Urinary bladder (tissue), 4 donors: ENCODE data around the gene RECK. TPM values are rescaled to one million over a fixed set of nuclear protein-coding genes. Genes with fewer than 3 reads are reported as not detected.
"Not testable (repeated sequence)": the region's sequence is repeated elsewhere in the genome, so short reads cannot be mapped to it uniquely, and the experiment has no call there.

Source experiments
- DNase-seq: peaks from one replicate; pipeline ENCODE4 v3.0.0-alpha.2; 2015; ENCODE audit errors: extremely low spot score
- H3K27ac ChIP-seq: one replicate; pipeline ENCODE4 v1.5.1; 2013; ENCODE audit warnings: low read depth, mild to moderate bottlenecking, moderate library complexity
- H3K36me3 ChIP-seq: one replicate; pipeline ENCODE4 v1.6.1; 2013; ENCODE audit warnings: mild to moderate bottlenecking, moderate library complexity; ENCODE audit not compliant: insufficient read depth
- H3K4me1 ChIP-seq: one replicate; pipeline ENCODE4 v1.6.1; 2013; ENCODE audit warnings: mild to moderate bottlenecking, moderate library complexity; ENCODE audit not compliant: insufficient read depth
- H3K4me3 ChIP-seq: one replicate; pipeline ENCODE4 v1.5.1; 2013; ENCODE audit warnings: low read depth, low read length
- WGBS: extraction: QIAGEN DNeasy Blood & Tissue Kit; methylation state at CpG from one replicate; pipeline ENCODE4 v1.1.7; 2013; 5-methylcytosine and 5-hydroxymethylcytosine counted together
- polyA plus RNA-seq: library from polyadenylated mRNA; stranded (reverse); fragments of 200-250 nt; gene quantifications from one replicate; pipeline ENCODE4 v1.2.3, GENCODE V29; 2013
- total RNA-seq: library from RNA; depleted of rRNA; stranded (reverse); fragments of >200 nt; gene quantifications from one replicate; pipeline ENCODE4 v1.2.3, GENCODE V29; 2014
- donor health status: healthy with polysubstance abuse.
- donor health status: healthy.

RECK gene
- total and polyA plus RNA-seq, 2 donors = 17.1 to 31.2 TPM

DNA sequence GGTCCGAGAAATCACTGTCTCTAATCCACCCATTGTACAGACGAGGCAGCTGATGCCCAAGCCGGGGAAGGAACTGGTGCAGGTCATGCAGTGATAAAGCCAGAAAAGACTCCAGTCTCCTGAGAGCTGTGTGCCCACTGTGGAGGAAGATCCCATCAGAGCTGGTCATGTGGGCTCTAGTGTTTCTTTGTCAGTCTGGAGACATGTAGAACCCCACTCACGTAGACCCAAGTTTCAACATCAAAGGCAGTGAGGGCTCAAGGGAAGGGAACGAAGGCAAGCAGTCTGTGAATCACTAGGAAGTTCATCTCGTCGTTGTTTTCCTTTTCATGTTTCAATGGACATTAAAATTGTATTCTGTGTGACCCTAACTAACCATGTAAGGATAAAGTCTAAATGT, 85.3 kb downstream of the RECK start:
- Histone ChIP-seq H3K36me3 (no peaks in the 10 kb centered on the region), H3K4me1 (no peaks in the 10 kb centered on the region), H3K4me3 (no peak overlapping the region), H3K27ac (no peak overlapping the region)
- no peak for DNase-seq
- WGBS = 89% methylated on average over 7 of the region's 7 CpGs

- Histone ChIP-seq H3K4me3 (no peak overlapping the region), H3K4me1 (no peaks in the 10 kb centered on the region), H3K36me3 (no peaks in the 10 kb centered on the region), H3K27ac (no peak overlapping the region)
- DNase-seq = no peak
- WGBS = 94% methylated on average over 2 of the region's 2 CpGs
Observed at GRCh38 chr9:36123515-36123914, 86.8 kb downstream of the RECK start.

DNA sequence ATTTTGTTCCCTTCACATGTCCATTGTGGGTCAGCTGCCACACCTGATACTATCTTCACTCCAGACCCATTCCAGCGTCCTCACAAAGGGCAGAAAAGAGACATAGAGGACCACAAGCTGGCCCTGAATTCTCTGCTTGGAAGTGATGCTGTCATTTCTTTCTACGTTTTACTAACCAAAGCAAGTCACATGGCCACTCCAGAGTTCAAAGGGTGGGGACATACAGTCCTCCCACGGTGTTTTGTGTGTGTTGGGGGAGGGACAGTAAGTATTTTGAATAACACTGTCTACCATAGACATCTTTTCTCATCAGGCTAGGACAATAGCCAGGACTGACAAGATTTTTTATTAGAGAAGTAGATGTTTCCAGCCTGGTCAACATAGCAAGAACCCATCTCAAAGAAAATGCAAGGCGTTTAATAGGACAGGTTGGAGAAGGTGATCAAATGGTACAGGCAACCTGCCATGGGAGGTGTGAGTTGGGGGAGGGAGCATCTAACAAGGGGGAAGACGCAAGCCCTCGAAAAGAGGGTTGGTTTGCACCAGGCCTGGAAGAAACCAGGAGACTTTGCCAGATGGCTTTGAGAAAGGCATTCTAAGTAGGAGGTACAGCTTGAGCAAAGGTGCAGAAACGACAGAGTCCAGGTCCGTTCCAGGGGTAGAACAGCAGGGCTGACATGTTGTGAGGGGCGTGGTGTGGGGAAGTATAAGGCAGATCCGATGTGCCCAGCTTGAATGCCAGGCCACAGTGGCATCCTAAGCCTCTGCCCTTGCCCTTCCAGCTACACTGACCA, 88.5 kb downstream of the RECK start:
- no peak overlapping the region for H3K27ac ChIP-seq
- WGBS = 83% methylated on average over 10 of the region's 10 CpGs

GRCh38 chr9:36126016-36126730, 89.5 kb downstream of the RECK start:
- H3K36me3 ChIP-seq = no peaks in the 10 kb centered on the region
- no peak overlapping the region for H3K27ac ChIP-seq
- 59% methylated on average over 7 of the region's 7 CpGs for WGBS
- no peak for DNase-seq
- no peak overlapping the region for H3K4me3 ChIP-seq
- H3K4me1 ChIP-seq = no peaks in the 10 kb centered on the region

More for the DNA sequence above, 88.5 kb downstream of the RECK start:
- DNase-seq = no peak
- H3K36me3 ChIP-seq = no peaks in the 10 kb centered on the region
- no peaks in the 10 kb centered on the region for H3K4me1 ChIP-seq
- H3K4me3 ChIP-seq = no peak overlapping the region

GRCh38 chr9:36127652-36128244, 91.0 kb downstream of the RECK start:
- no peak overlapping the region for H3K27ac ChIP-seq
- no peaks in the 10 kb centered on the region for H3K36me3 ChIP-seq
- whole genome bisulfite sequencing = 76% methylated on average over 5 of the region's 5 CpGs
- no peak overlapping the region for H3K4me3 ChIP-seq
- no peaks in the 10 kb centered on the region for H3K4me1 ChIP-seq
- DNase-seq = no peak

- no peak overlapping the region for H3K27ac ChIP-seq
- WGBS = 56% methylated on average over 8 of the region's 8 CpGs
- no peak for DNase-seq
- no peaks in the 10 kb centered on the region for H3K36me3 ChIP-seq
- H3K4me3 ChIP-seq = no peak overlapping the region
- H3K4me1 ChIP-seq = no peaks in the 10 kb centered on the region
Observed at GRCh38 chr9:36128349-36128748, 91.6 kb downstream of the RECK start.

GRCh38 chr9:36129139-36129538, 92.4 kb downstream of the RECK start:
- WGBS = 90% methylated on average over 12 of the region's 12 CpGs

GRCh38 chr9:36131666-36132065, 95.0 kb downstream of the RECK start:
- H3K27ac ChIP-seq, H3K4me3 ChIP-seq, DNase-seq, H3K4me1 ChIP-seq, H3K36me3 ChIP-seq: not testable (repeated sequence)
- WGBS = 87% methylated on average over 7 of the region's 7 CpGs

More at GRCh38 chr9:36129139-36129538, 92.4 kb downstream of the RECK start:
- Histone ChIP-seq H3K27ac (no peak overlapping the region), H3K4me1 (no peaks in the 10 kb centered on the region), H3K36me3 (no peaks in the 10 kb centered on the region), H3K4me3 (no peak overlapping the region)
- DNase-seq = no peak

DNA sequence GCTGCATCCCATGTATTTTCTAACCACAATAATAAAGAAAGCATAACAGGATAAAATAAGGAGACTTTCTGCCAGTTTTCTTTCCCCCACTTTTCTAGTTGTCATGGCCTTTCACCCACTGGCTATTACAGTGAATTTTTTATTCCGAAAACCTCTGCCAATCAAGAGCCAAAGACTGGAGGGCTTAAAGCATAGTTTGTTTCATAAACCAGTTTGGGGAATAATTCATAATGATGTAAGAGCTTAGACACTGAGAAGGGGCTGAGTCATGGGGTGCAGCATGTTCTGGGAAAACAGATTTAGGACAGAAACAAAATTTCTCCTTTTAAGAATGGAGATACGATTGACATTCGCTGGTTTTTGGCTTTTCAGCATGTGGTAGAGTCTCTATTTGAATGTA, 95.4 kb downstream of the RECK start:
- Histone ChIP-seq H3K4me1 (no peaks in the 10 kb centered on the region), H3K27ac (no peak overlapping the region), H3K4me3 (no peak overlapping the region), H3K36me3 (no peaks in the 10 kb centered on the region)
- WGBS = 65% methylated on average over 3 of the region's 3 CpGs
- DNase-seq = no peak

DNA sequence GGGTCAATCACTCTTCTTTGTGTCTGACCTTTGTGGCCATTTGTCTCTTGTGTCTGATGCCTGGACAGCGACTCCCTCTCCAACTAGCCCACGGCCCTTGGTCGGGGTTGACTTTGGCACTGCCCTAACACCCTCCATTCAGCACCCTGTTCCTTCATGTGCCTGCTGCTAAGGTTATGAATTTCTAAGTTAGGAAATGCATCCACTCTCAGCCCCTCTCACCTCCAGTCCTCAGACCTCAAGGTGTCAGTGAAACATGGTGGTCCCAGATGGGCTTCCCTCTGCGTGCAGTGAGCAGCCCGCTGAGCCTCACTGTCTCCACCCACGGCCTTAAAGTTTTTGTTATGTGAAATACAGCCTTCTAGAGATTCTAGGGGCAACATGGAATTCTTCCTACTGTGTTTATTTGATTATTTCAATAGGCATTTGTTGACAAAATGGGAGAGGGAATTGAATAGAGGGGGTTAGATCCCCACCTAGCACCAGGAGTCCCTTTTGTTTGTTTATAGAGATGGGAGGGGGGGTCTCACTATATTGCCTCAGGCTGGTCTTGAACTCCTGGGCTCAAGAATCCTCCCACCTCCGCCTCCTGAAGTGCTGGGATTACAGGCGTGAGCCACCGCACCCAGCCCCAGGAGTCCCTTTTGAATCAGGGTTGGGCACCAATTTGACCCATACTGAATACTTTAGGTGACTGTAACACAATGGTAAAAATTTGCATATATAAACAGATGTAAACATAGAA, 98.2 kb downstream of the RECK start:
- 77% methylated on average over 9 of the region's 9 CpGs for WGBS
- H3K4me1 ChIP-seq = peaks cover 2% of the 10 kb centered on the region
- H3K36me3 ChIP-seq = no peaks in the 10 kb centered on the region
- H3K27ac ChIP-seq = no peak overlapping the region
- DNase-seq = no peak
- H3K4me3 ChIP-seq = no peak overlapping the region

DNA sequence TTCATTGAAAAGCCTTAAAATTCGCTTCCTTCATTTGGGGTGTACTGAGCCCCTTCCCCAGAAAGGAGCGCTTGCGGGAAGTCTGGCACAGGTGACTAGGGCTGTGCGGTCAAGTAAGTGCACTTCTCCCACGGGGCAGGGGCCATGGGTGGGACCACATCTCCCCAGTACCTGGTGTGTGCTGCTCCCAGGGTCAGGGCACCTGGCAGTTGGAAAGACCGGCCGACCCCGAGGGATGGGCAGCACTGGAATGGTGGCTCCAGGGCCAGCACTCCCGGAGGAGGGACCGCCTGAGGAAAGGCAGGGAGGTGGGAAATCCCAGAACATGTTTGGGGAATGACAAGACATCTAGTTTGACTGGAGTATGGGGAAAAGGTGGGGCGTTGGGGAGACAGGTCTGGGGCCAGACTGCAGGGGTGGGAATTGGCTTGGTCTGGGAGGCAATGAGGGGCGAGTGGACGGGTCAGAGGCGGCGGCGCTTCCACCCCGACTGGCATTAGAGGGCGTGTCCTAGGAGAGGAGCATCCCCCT, 99.1 kb downstream of the RECK start:
- H3K36me3 ChIP-seq = no peaks in the 10 kb centered on the region
- no peak for DNase-seq
- H3K4me3 ChIP-seq = peak overlapping the region; percentile 76
- peaks cover 2% of the 10 kb centered on the region for H3K4me1 ChIP-seq
- H3K27ac ChIP-seq = no peak overlapping the region
- WGBS = 11% methylated on average over 18 of the region's 18 CpGs

- Histone ChIP-seq H3K4me3 (peak within 1 kb of the TSS; percentile 76), H3K36me3 (no peaks in the 10 kb centered on the region), H3K4me1 (peaks cover 2% of the 10 kb centered on the region), H3K27ac (no peak within 1 kb of the TSS)
- under 1% methylated on average over 83 of the region's 83 CpGs for WGBS
- DNase-seq = no peak
Observed at GRCh38 chr9:36136272-36136893, 99.7 kb downstream of the RECK start, which contains the start of gene GLIPR2. GLIPR2 (plus strand) TSS chr9:36136733; CDS start chr9:36136779, 46 bp downstream.
